IMR-90 (cell line): ENCODE data around the gene CYB5R3. TPM values are rescaled to one million over a fixed set of nuclear protein-coding genes. Genes with fewer than 3 reads are reported as not detected.

Experiments
- ATAC-seq: fragments of 200-7000 bp; cut with Tn5 transposase; 2 replicates; pipeline ENCODE4 v1.9.1; 2020; ENCODE audit warnings: low read depth, mild to moderate bottlenecking, moderate library complexity
- BruUV-seq: library from RNA; stranded (reverse); fragments of 400-500 nt; replicated peaks from 2 replicates; lab custom pipeline; 2021; lab: Mats Ljungman, UMichigan
- CTCF ChIA-PET: fragments of 300-600 bp; formaldehyde crosslinking; extraction: SDS; loops from one replicate; lab custom pipeline; 2021; ENCODE audit warnings: antibody characterized with exemption; lab: Yijun Ruan, JAX
- POLR2A ChIA-PET: fragments of 300-600 bp; sonication (Branson Sonifier 250); formaldehyde crosslinking; loops from one replicate; lab custom pipeline; 2022; ENCODE audit warnings: antibody characterized with exemption; ENCODE audit not compliant: unreplicated experiment; lab: Charles Lee
- DNase-seq: peaks from one replicate; pipeline ENCODE4 v3.0.0; 2013
- H2AFZ ChIP-seq: replicated peaks from 2 replicates; pipeline ENCODE3; 2013; ENCODE audit warnings: low read length, mild to moderate bottlenecking; ENCODE audit not compliant: poor library complexity
- H2AK5ac ChIP-seq: 2 replicates; pipeline ENCODE4 v1.6.1; 2013; ENCODE audit warnings: low read depth, low read length, inconsistent platforms
- H2AK9ac ChIP-seq: replicated peaks from 2 replicates; pipeline ENCODE3; 2013; ENCODE audit warnings: mild to moderate bottlenecking, low read depth, low read length, moderate library complexity; ENCODE audit not compliant: poor library complexity
- H2BK120ac ChIP-seq: 2 replicates; pipeline ENCODE4 v1.6.1; 2013; ENCODE audit warnings: low read depth, low read length, inconsistent platforms
- H2BK15ac ChIP-seq: 3 replicates; pipeline ENCODE4 v1.6.1; 2013; ENCODE audit warnings: low read depth, low read length, inconsistent platforms
- H2BK20ac ChIP-seq: 2 replicates; pipeline ENCODE4 v1.6.1; 2013; ENCODE audit warnings: low read depth, mild to moderate bottlenecking, inconsistent platforms, low read length, moderate library complexity
- H2BK5ac ChIP-seq: 2 replicates; pipeline ENCODE4 v1.6.1; 2013; ENCODE audit warnings: mild to moderate bottlenecking, low read depth, low read length, inconsistent platforms; ENCODE audit not compliant: poor library complexity, severe bottlenecking
- H3K14ac ChIP-seq: replicated peaks from 2 replicates; pipeline ENCODE4 v1.6.1; 2013; ENCODE audit warnings: low read depth, low read length, inconsistent platforms
- H3K18ac ChIP-seq: 2 replicates; pipeline ENCODE4 v1.6.1; 2013; ENCODE audit warnings: low read depth, low read length, control low read depth
- H3K23ac ChIP-seq: 2 replicates; pipeline ENCODE4 v1.6.1; 2013; ENCODE audit warnings: low read depth, low read length, inconsistent platforms
- H3K27ac ChIP-seq: 2 replicates; pipeline ENCODE4 v1.5.1; 2013; ENCODE audit warnings: mild to moderate bottlenecking, control low read depth, low read length; ENCODE audit not compliant: insufficient read depth
- H3K27me3 ChIP-seq: 2 replicates; pipeline ENCODE4 v1.6.1; 2013; ENCODE audit warnings: low read length; ENCODE audit not compliant: control insufficient read depth, insufficient read depth
- H3K36me3 ChIP-seq: 2 replicates; pipeline ENCODE4 v1.6.1; 2013; ENCODE audit warnings: low read length, mixed read lengths; ENCODE audit not compliant: control insufficient read depth, insufficient read depth
- H3K4ac ChIP-seq: 2 replicates; pipeline ENCODE4 v1.6.1; 2013; ENCODE audit warnings: low read depth, low read length, inconsistent platforms
- H3K4me1 ChIP-seq: 2 replicates; pipeline ENCODE4 v1.6.1; 2013; ENCODE audit warnings: low read length, mixed read lengths; ENCODE audit not compliant: control insufficient read depth, insufficient read depth
- H3K4me2 ChIP-seq: 2 replicates; pipeline ENCODE4 v1.6.1; 2013; ENCODE audit warnings: low read depth, mild to moderate bottlenecking, control low read depth, low read length, moderate library complexity
- H3K4me3 ChIP-seq: 2 replicates; pipeline ENCODE4 v1.5.1; 2013; ENCODE audit warnings: low read depth, mild to moderate bottlenecking, control low read depth, low read length, moderate library complexity; ENCODE audit not compliant: insufficient read depth
- H3K56ac ChIP-seq: 2 replicates; pipeline ENCODE4 v1.6.1; 2013; ENCODE audit warnings: low read length, inconsistent platforms; ENCODE audit not compliant: insufficient read depth; ENCODE audit errors: extremely low read depth
- H3K79me1 ChIP-seq, 2 experiments: 2 replicates each; pipeline ENCODE4 v1.6.1; 2013; ENCODE audit warnings: low read length in 2 of 2, inconsistent platforms in 1 of 2, low read depth in 1 of 2
- H3K9ac ChIP-seq: 2 replicates; pipeline ENCODE4 v1.6.1; 2013; ENCODE audit warnings: low read depth, low read length, control low read depth
- H3K9me1 ChIP-seq: 2 replicates; pipeline ENCODE4 v1.6.1; 2013; ENCODE audit warnings: low read length, inconsistent platforms; ENCODE audit not compliant: insufficient read depth
- H3K9me3 ChIP-seq: 2 replicates; pipeline ENCODE4 v1.6.1; 2013; ENCODE audit warnings: low read length; ENCODE audit not compliant: control insufficient read depth, insufficient read depth
- H4K20me1 ChIP-seq: 2 replicates; pipeline ENCODE4 v1.6.1; 2013; ENCODE audit warnings: low read length, inconsistent platforms; ENCODE audit not compliant: insufficient read depth
- H4K5ac ChIP-seq: 2 replicates; pipeline ENCODE4 v1.6.1; 2013; ENCODE audit warnings: mild to moderate bottlenecking, low read depth, low read length, control low read depth
- H4K8ac ChIP-seq, 2 experiments: 2 replicates each; pipeline ENCODE4 v1.6.1; 2013; ENCODE audit warnings: low read depth in 2 of 2, low read length in 2 of 2, control low read depth in 1 of 2, inconsistent platforms in 1 of 2
- H4K91ac ChIP-seq: 2 replicates; pipeline ENCODE4 v1.6.1; 2013; ENCODE audit warnings: low read depth, low read length, inconsistent platforms; ENCODE audit not compliant: insufficient read depth
- BHLHE40 ChIP-seq: fragments of 150-350 bp; IDR thresholded peaks from 2 replicates; pipeline ENCODE4 v1.6.1; 2016; ENCODE audit warnings: mild to moderate bottlenecking, low read depth, low read length
- CHD1 ChIP-seq: IDR thresholded peaks from 2 replicates; pipeline ENCODE4 v1.6.1; 2012; ENCODE audit warnings: low read depth, low read length, improper control_type of control experiment
- POLR2A ChIP-seq: IDR thresholded peaks from 2 replicates; pipeline ENCODE4 v1.6.1; 2012; ENCODE audit warnings: mild to moderate bottlenecking, low read depth, low read length
- RFX5 ChIP-seq: IDR thresholded peaks from 2 replicates; pipeline ENCODE4 v1.8.0; 2012; ENCODE audit warnings: low read depth, mild to moderate bottlenecking, low read length, moderate library complexity
- WGBS, 2 experiments: methylation state at CpG; one replicate each; pipeline versions ENCODE4 v1.1.5 to v1.1.7; 2013; ENCODE audit warnings: missing lambda C conversion rate in 2 of 2; ENCODE audit not compliant: insufficient read length in 1 of 2; ENCODE audit errors: extremely low coverage in 2 of 2; 5-methylcytosine and 5-hydroxymethylcytosine counted together
- dilution Hi-C: fragments of 300-500 bp; cut with HindIII; formaldehyde crosslinking; loops from one replicate; pipeline ENCODE4 v1.14.3; 2018; ENCODE audit warnings: low sequenced_read_pairs; ENCODE audit not compliant: unreplicated experiment
- in situ Hi-C: fragments of 300-500 bp; cut with MboI; formaldehyde crosslinking; loops from 3 replicates; pipeline ENCODE4 v1.14.3; 2019; ENCODE audit warnings: low sequenced_read_pairs, inconsistent platforms, mixed read lengths
- intact Hi-C: fragments of 100-400 bp; cut with micrococcal nuclease; formaldehyde crosslinking; loops from 2 replicates; pipeline ENCODE4 v1.10.0; 2022
- polyA plus RNA-seq, 3 experiments: library from polyadenylated mRNA; depleted of rRNA; stranded (reverse); fragments of >200 nt; gene quantifications; 2 replicates each; pipeline ENCODE4 v1.2.3, GENCODE V29; 2012; ENCODE audit warnings: low replicate concordance in 1 of 3
- total RNA-seq: library from RNA; depleted of rRNA; stranded (reverse); fragments of >200 nt; gene quantifications from 2 replicates; pipeline ENCODE4 v1.2.3, GENCODE V29; 2012
- TF ChIP-seq, protein P1 (sequence below): conservative IDR thresholded peaks from 2 replicates; pipeline ENCODE4 v1.5.1; 2012; ENCODE audit warnings: mild to moderate bottlenecking, low read depth, low read length, improper control_type of control experiment
- TF ChIP-seq, protein P2 (sequence below): fragments of 150-350 bp; IDR thresholded peaks from 2 replicates; pipeline ENCODE4 v1.6.1; 2016; ENCODE audit warnings: low read depth, mild to moderate bottlenecking, low read length, moderate library complexity, borderline replicate concordance

Gene CYB5R3
- total and polyA plus RNA-seq, 2 of the 4 experiments (the other 2 are of a cell fraction) = 44.1 to 362 TPM

- TF ChIP-seq CHD1 (no peak), POLR2A (no peak)
Observed at GRCh38 chr22:42670921-42671709, 21.9 kb upstream of the CYB5R3 start (continued).

DNA sequence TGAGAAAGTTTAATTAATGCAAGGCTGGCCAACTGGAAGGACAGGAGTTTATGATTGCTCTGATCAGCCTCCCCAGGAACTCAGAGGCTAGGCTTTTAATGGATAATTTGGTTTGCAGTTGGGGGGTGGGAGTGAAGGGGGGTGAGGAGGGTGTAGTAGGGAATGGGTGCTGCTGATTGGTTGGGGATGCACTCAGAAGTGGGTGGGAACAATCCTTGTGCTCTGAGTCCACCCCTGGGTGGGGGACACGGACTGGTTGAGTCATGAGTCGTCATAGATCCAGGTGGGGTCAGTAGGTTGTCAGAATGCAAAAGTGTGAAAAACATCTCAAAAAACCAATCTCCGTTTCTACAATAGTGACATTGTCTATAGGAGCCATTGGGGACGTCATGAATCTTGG, 20.9 kb upstream of the CYB5R3 start:
- intact Hi-C loops (no loop called here), in situ Hi-C loops (no loop called here), dilution Hi-C loops (no loop called here)
- 75% methylated on average over 1 of the region's 4 CpGs; no CpG with 5 or more reads in 1 of the 2 experiments for WGBS, 2 experiments
- no peaks in the 10 kb centered on the region for H4K20me1 ChIP-seq
- H3K18ac ChIP-seq = no peak overlapping the region
- no peaks in the 10 kb centered on the region for H3K9me3 ChIP-seq
- peaks cover 3% of the 10 kb centered on the region; the same call in 1 of the 2 replicates for H3K9me1 ChIP-seq
- H2BK5ac ChIP-seq = no peak overlapping the region
- H3K36me3 ChIP-seq = no peaks in the 10 kb centered on the region
- no peak overlapping the region for H2BK15ac ChIP-seq
- no peak overlapping the region for H2BK20ac ChIP-seq
- ATAC-seq (no peak), DNase-seq (no peak)
- TF ChIP-seq, protein P1, sequence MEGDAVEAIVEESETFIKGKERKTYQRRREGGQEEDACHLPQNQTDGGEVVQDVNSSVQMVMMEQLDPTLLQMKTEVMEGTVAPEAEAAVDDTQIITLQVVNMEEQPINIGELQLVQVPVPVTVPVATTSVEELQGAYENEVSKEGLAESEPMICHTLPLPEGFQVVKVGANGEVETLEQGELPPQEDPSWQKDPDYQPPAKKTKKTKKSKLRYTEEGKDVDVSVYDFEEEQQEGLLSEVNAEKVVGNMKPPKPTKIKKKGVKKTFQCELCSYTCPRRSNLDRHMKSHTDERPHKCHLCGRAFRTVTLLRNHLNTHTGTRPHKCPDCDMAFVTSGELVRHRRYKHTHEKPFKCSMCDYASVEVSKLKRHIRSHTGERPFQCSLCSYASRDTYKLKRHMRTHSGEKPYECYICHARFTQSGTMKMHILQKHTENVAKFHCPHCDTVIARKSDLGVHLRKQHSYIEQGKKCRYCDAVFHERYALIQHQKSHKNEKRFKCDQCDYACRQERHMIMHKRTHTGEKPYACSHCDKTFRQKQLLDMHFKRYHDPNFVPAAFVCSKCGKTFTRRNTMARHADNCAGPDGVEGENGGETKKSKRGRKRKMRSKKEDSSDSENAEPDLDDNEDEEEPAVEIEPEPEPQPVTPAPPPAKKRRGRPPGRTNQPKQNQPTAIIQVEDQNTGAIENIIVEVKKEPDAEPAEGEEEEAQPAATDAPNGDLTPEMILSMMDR = no peak
- TF ChIP-seq, protein P2, sequence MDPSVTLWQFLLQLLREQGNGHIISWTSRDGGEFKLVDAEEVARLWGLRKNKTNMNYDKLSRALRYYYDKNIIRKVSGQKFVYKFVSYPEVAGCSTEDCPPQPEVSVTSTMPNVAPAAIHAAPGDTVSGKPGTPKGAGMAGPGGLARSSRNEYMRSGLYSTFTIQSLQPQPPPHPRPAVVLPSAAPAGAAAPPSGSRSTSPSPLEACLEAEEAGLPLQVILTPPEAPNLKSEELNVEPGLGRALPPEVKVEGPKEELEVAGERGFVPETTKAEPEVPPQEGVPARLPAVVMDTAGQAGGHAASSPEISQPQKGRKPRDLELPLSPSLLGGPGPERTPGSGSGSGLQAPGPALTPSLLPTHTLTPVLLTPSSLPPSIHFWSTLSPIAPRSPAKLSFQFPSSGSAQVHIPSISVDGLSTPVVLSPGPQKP = no peak
- TF ChIP-seq BHLHE40 (no peak), RFX5 (no peak)
- no peak overlapping the region for H2AFZ ChIP-seq
- H4K8ac ChIP-seq = no peak overlapping the region
- no peak overlapping the region for H2AK5ac ChIP-seq
- H4K91ac ChIP-seq = no peak overlapping the region
- no peak overlapping the region for H3K56ac ChIP-seq
- no peak overlapping the region for H3K23ac ChIP-seq
- H3K4ac ChIP-seq = no peak overlapping the region
- POLR2A ChIA-PET = no interaction called here
- peaks cover 7% of the 10 kb centered on the region for H3K4me1 ChIP-seq
- H3K4me3 ChIP-seq = no peak overlapping the region
- H3K27ac ChIP-seq = no peak overlapping the region
- CTCF ChIA-PET = no interaction called here
- H3K14ac ChIP-seq = no peak overlapping the region
- no peak overlapping the region for H2AK9ac ChIP-seq
- BruUV-seq = no TSS peak
- no peaks in the 10 kb centered on the region for H3K27me3 ChIP-seq
- H3K79me1 ChIP-seq = no peaks in the 10 kb centered on the region
- H4K5ac ChIP-seq = no peak overlapping the region
- no peak overlapping the region for H3K4me2 ChIP-seq
- no peak overlapping the region for H2BK120ac ChIP-seq
- H3K9ac ChIP-seq = no peak overlapping the region
